ENCODE data around the gene CNP.
A peak's percentile ranks its signal among the peaks of the same experiment; 100 is the strongest.
"Not testable (repeated sequence)": the region's sequence is repeated elsewhere in the genome, so short reads cannot be mapped to it uniquely, and the experiment has no call there.

The CNP gene

GRCh38 chr17:42016941-42017865 lies 50.6 kb downstream of the CNP start, which contains the start of gene DNAJC7:
Gene DNAJC7, minus strand, starts transcription at chr17:42017439. Its CDS starts 23 bp downstream, at chr17:42017416.
- TF ChIP-seq POLR2AphosphoS5 (IDR thresholded peaks at IDR 0.05; ENCODE audit: low read depth, low read length) (peak; percentile 93), POLR2A (IDR thresholded peaks at IDR 0.05; ENCODE audit: low read depth, low read length) (peak; percentile 95), TAF1 (IDR thresholded peaks at IDR 0.05; ENCODE audit: borderline replicate concordance, low read depth, low read length) (peak; percentile 95)
- FAIRE-seq (peak; percentile 70), DNase-seq (ENCODE audit: insufficient read length) (peak; percentile 95)

DNA sequence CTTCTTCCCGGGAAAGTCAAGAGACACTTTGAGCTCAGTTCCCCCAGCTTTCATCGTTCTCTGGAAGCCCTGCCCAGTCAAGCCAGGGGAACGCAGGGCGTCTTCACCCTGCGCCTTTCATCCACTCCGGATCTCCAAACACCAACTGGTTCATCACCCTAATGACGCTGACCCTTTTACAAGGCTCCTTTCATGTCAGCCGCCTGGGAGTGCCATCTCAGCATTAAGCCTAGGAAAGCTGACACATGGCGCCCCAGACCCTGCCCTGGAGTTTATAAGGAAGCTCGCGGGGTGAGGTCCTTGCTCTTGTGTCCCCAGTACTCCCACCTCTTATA lies 51.2 kb downstream of the CNP start:
- TF ChIP-seq POLR2A (IDR thresholded peaks at IDR 0.05; ENCODE audit: low read depth, low read length) = no peak
- TF ChIP-seq POLR2AphosphoS5 (IDR thresholded peaks at IDR 0.05; ENCODE audit: low read depth, low read length) = no peak
- no peak for TF ChIP-seq TAF1 (IDR thresholded peaks at IDR 0.05; ENCODE audit: borderline replicate concordance, low read depth, low read length)
- FAIRE-seq = no peak
- no peak for DNase-seq (ENCODE audit: insufficient read length)

GRCh38 chr17:42018339-42018738 lies 51.7 kb downstream of the CNP start:
- no peak for FAIRE-seq
- TF ChIP-seq TAF1 (IDR thresholded peaks at IDR 0.05; ENCODE audit: borderline replicate concordance, low read depth, low read length) (no peak), POLR2A (IDR thresholded peaks at IDR 0.05; ENCODE audit: low read depth, low read length) (no peak), POLR2AphosphoS5 (IDR thresholded peaks at IDR 0.05; ENCODE audit: low read depth, low read length) (no peak)
- no peak for DNase-seq (ENCODE audit: insufficient read length)

DNA sequence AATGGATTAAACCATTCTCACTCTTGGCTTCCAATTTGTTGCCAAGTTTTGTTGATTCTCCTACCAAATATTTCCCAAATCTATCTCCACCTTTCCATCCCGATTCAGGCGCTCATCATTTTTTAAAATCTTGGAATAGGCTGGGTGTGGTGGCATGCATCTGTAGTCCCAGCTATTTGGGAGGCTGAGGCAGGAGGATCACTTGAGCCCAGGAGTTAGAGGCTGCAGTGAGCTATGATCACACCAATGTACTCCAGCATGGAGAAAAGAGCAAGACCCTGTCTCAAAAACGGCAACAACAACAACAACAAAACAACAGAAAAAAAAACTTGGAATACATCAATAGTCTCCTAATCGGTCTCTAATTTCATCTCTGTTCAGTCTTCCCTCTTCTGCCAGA lies 52.4 kb downstream of the CNP start:
- DNase-seq (ENCODE audit: insufficient read length) = no peak
- TF ChIP-seq POLR2AphosphoS5 (IDR thresholded peaks at IDR 0.05; ENCODE audit: low read depth, low read length) = no peak
- no peak for TF ChIP-seq POLR2A (IDR thresholded peaks at IDR 0.05; ENCODE audit: low read depth, low read length)
- no peak for TF ChIP-seq TAF1 (IDR thresholded peaks at IDR 0.05; ENCODE audit: borderline replicate concordance, low read depth, low read length)
- no peak for FAIRE-seq

- DNase-seq (ENCODE audit: insufficient read length) (peak; percentile 94), FAIRE-seq (peak; percentile 88)
- TF ChIP-seq POLR2AphosphoS5 (IDR thresholded peaks at IDR 0.05; ENCODE audit: low read depth, low read length) (peak; percentile 44; the same call in 1 of the 2 replicates), TAF1 (IDR thresholded peaks at IDR 0.05; ENCODE audit: borderline replicate concordance, low read depth, low read length) (peak; percentile 45; the same call in 1 of the 2 replicates), POLR2A (IDR thresholded peaks at IDR 0.05; ENCODE audit: low read depth, low read length) (peak; percentile 81; the same call in 1 of the 2 replicates)
Observed at GRCh38 chr17:42019509-42020404, 53.2 kb downstream of the CNP start, which contains the start of gene NKIRAS2. Gene NKIRAS2, plus strand, starts transcription at chr17:42020090. Its CDS starts 1,488 bp downstream, at chr17:42021578.

- FAIRE-seq; DNase-seq (ENCODE audit: insufficient read length): not testable (repeated sequence)
Observed at GRCh38 chr17:42020845-42021244, 54.2 kb downstream of the CNP start.

- TF ChIP-seq TAF1 (IDR thresholded peaks at IDR 0.05; ENCODE audit: borderline replicate concordance, low read depth, low read length) = no peak
- no peak for TF ChIP-seq POLR2A (IDR thresholded peaks at IDR 0.05; ENCODE audit: low read depth, low read length)
- TF ChIP-seq POLR2AphosphoS5 (IDR thresholded peaks at IDR 0.05; ENCODE audit: low read depth, low read length) = no peak
- no peak for FAIRE-seq
- DNase-seq (ENCODE audit: insufficient read length) = no peak
Observed at GRCh38 chr17:42023524-42024349, 57.1 kb downstream of the CNP start.

- FAIRE-seq (no peak), DNase-seq (ENCODE audit: insufficient read length) (no peak)
- TF ChIP-seq TAF1 (IDR thresholded peaks at IDR 0.05; ENCODE audit: borderline replicate concordance, low read depth, low read length) (no peak), POLR2A (IDR thresholded peaks at IDR 0.05; ENCODE audit: low read depth, low read length) (no peak), POLR2AphosphoS5 (IDR thresholded peaks at IDR 0.05; ENCODE audit: low read depth, low read length) (no peak)
Observed at GRCh38 chr17:42025191-42025579, 58.6 kb downstream of the CNP start.

GRCh38 chr17:42025936-42026335 lies 59.3 kb downstream of the CNP start:
- TF ChIP-seq TAF1 (IDR thresholded peaks at IDR 0.05; ENCODE audit: borderline replicate concordance, low read depth, low read length) (no peak), POLR2AphosphoS5 (IDR thresholded peaks at IDR 0.05; ENCODE audit: low read depth, low read length) (no peak), POLR2A (IDR thresholded peaks at IDR 0.05; ENCODE audit: low read depth, low read length) (no peak)
- DNase-seq (ENCODE audit: insufficient read length) (no peak), FAIRE-seq (no peak)

GRCh38 chr17:42026857-42027589 lies 60.4 kb downstream of the CNP start:
- no peak for TF ChIP-seq POLR2AphosphoS5 (IDR thresholded peaks at IDR 0.05; ENCODE audit: low read depth, low read length)
- no peak for TF ChIP-seq POLR2A (IDR thresholded peaks at IDR 0.05; ENCODE audit: low read depth, low read length)
- no peak for TF ChIP-seq TAF1 (IDR thresholded peaks at IDR 0.05; ENCODE audit: borderline replicate concordance, low read depth, low read length)
- DNase-seq (ENCODE audit: insufficient read length) = no peak
- FAIRE-seq = no peak

Measured in GM12892 (cell line).